NCI-H1930 (cell line): Measurements from ENCODE around the gene SMAD7.

Experiments used
- DNase-seq, 2 experiments: peaks; one replicate each; lab custom pipeline; 2025; lab: John Stamatoyannopoulos, UW

Gene SMAD7, protein sequence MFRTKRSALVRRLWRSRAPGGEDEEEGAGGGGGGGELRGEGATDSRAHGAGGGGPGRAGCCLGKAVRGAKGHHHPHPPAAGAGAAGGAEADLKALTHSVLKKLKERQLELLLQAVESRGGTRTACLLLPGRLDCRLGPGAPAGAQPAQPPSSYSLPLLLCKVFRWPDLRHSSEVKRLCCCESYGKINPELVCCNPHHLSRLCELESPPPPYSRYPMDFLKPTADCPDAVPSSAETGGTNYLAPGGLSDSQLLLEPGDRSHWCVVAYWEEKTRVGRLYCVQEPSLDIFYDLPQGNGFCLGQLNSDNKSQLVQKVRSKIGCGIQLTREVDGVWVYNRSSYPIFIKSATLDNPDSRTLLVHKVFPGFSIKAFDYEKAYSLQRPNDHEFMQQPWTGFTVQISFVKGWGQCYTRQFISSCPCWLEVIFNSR

DNA sequence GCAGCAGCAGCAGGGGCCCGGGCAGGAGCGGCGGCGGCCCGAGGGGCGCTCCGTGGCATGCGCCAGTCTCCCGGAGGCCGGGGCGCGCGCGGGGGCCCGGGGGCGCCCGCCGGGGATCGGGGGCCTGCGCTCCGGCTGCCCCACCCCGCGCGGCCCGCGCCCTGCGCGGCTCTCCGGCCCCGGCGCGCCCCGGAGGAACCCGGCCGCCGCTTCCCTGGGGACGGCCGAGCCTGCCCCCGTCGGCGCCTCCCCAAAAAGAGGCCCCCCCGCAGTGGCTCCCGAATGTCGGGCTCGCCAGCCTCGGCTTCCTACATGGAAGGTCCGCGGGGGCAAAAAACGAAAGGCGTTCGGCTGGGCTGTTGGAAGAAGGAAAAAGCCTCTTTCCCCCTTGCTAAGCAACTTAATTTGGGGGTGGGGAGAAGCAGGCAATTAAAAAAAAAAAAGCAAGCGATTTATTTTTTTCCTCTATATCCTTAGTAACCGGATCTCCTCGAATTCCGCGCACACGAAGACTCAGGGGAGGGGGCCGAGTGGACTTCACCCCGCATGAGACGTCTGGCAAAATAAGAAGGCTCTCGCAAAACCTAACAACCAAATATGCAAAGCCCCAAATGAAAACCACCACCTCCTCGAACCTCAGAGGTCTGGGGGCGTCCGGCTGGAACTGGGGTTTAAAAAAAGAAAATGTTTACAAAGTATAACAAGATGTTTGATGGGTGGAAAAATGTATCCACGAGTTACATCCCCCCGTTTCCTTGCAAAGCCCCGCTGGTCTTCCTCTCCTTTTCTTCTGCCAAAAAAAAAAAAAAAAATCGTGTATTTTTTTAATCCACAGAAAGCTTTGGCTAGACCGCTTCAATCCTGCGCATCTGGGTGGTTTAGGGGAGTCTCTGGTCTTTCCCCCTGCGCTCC lies at the start of gene SMAD7:
TSS of gene SMAD7 (minus strand) at position 430 of the 912 bp plus-strand sequence. CDS start 541 bp downstream, outside the sequence.
- DNase-seq, result no peak

GRCh38 chr18:48999569-48999968 lies 48.8 kb upstream of the SMAD7 start:
- DNase-seq, result no peak

DNA sequence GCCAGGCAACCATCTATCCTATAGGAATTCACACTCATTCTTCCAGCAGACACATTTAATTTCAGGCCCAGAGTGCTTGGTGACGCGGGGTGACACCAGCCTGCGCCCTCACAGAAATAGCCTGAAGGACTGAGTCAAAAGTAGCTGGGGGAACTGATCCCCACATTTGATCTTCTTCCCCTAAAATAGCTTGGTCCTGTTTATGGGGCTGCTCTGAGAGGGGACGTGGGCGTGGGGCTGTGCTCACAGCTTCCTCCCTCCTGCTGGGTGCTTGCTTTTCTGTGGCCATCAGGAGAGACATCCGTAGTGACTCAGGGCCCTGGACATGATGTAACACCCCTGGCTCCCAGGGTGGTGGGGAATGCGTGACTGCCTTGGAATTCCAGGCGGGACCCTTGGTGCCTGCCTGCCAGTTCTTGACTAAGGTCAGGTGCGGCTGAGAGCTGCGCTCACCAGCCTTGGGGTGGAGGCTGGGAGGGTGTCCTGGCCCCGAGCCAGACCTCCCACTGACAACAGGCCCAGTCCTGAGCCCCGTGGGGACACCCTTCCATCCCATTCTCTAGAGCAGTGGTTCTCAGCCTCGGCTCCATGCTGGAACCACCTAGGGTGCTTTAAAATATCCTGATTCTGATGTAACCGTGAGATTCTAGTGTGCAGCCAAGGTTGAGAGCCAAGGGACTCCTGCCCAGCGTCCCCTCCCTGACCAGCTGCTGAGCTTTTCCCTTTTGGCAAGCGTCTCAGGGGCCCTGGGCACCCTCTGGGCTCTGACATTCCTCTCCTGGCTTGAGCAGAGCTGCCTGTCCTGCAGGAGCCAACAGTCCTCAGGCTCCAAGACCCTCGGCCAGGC lies 47.4 kb upstream of the SMAD7 start:
- no peak for DNase-seq

DNA sequence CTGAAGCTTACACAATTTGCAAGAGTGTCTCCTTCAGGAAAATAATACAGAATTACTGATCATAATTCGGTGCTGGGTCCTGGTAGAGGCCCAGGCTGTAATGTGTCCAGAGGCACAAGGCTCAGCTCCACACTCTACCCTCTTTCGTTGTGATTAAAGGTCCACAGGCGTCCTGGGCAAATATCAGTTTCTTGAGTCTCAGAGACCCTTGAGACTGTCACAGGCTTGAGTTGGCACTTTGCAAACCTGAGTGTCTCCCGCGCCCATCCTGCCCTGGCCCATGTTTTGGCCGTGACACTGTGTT lies 46.9 kb upstream of the SMAD7 start:
- no peak for DNase-seq

DNA sequence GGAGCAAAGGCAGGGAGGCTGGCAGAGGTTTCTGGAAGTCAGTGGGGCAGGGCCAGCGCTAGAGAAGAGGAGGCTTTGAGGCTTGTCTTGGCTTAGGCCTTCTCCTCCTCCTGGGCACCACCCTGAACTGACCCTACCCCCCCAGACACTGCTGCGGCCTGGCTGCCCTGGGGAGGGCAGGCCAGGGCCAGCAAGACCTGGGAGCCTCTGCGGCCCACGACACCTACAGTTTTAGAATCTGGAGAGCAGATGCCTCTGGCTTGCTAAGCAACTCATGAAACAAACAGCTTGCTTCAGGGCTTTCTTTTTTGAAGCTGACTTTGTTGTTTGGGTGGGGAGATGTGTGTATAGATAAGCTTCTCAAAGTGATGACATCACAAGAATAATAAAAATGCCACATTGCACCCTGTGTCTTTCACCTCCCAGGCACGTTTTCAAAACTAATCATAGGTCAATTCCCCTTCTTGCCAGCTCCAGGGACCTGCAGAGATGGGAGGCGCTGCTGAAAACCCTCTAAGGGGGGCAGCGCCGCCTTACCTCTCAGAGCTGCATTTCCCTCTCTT lies 46.2 kb upstream of the SMAD7 start:
- DNase-seq, result no peak

DNA sequence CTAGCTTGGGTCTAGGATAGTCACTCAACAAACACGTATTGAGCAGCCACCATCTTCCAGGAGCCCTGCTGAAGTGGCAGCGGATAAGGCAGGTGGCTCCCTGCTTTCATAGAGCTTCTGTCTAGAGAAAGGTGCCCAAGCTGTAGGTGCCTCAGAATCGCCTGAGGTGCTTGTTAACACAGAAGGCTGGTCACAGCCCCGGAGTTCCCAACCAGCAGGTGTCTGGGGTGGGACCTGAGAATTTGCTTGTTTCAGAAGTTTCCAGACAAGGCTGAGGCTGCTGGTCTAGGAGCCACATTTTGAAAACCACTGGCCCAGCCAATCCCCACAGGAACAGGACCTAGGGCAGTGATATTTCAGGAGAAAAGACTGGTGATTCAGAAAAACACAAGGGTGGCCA lies 45.3 kb upstream of the SMAD7 start:
- DNase-seq, result no peak

DNA sequence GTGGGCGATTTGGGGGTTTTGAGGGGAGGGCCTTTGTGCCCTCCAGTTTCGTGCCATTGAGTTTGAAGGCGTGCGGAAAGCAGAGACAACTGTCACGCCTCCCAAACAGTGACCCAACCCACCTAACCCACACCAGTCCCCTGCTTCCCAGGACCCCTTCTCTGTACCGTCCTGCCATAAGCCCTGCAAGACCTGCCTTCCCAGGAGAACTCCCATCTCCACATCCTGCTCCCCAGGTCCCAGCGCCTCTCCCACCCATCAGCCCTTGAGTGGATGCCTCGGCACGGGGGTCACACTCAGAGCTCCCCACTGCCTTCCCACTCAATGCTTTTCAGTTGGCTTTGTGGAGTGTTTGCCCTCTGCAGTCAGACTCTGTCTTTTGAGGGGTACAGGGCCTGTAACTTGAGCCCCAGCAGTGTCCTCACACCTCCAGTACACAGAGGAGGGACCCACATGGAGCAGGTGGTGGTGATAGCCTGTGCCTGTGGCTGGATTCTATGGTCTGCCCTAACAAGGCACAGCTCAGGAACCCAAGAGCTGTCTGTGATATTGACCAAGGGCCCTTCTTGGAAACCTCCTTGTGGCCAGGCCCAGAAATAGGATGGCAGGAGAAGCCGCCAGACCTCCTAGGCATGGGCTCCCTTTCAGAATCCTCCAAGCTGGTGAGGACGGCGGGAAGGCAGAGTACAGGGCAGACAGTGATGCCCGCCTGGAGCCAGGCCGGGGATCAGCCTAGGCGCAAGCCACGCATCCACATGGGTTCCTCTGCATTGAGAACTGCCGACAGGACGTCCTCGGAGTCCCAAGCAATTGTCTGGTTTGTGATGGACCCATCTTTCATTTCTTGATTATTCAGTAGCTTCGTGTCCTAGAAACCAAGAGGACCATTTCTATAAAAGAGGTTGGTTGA lies 44.4 kb upstream of the SMAD7 start:
- DNase-seq, result no peak

- no peak for DNase-seq
These were observed 43.4 kb upstream of the SMAD7 start for GRCh38 chr18:48994044-48994651.

DNA sequence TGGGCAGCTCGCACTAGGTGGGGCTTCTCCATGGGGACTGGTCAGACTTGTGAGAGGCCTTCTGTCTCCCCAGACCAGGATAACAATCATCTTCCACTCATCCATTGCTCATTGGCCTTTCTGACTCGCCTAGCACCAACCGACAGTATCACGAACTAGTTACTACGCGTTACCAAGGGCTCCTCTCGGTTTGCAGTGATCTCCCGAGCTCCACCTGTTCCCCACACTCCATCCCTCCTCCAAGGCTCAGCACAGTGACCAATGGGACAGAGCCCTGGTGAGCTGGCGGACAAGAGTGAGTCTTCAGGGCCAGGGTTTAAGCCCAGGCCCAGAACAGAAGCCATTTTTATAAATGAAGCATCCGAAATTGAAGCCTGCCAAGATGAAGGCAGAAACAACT lies 42.8 kb upstream of the SMAD7 start:
- DNase-seq, result no peak

DNA sequence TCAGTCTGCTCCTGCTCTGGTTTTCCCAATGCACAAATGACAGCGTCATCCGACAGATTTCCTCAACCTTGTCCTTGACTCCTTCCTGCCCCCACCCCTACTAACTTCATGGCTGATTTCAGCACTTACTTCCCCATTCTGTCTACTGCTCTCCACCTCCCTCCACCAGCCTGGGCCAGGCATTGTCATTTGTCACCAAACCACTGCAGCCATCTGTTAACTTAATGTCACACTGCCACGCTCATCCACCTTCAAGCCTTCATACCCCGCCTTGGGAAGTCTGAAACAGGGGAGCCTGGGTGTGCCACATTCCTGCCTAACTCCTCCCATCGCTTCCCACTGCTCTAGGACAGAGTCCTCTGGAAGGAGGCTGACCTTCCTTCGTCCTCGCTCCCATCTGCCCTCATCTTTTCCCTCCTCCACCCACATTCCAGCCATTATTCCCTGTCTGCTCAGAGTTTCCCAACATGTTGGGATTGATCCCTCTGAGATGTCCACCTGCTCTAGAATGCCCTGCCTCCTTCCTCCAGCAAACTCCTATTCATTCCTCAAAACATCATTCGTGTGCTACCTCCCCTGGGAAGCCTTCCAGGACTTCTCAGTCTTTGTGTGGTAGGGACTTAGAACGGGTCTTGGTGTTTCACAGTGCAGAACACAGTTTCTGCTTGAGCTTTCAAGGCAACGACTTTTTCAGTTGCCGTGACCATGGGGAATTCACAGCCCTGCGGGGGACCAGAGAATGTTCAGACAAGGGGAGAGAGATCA lies 42.2 kb upstream of the SMAD7 start:
- DNase-seq, result no peak

- DNase-seq, result no peak
These were observed 41.4 kb upstream of the SMAD7 start for GRCh38 chr18:48992133-48992532.

- no peak for DNase-seq
These were observed 40.9 kb upstream of the SMAD7 start for GRCh38 chr18:48991676-48992075.

DNA sequence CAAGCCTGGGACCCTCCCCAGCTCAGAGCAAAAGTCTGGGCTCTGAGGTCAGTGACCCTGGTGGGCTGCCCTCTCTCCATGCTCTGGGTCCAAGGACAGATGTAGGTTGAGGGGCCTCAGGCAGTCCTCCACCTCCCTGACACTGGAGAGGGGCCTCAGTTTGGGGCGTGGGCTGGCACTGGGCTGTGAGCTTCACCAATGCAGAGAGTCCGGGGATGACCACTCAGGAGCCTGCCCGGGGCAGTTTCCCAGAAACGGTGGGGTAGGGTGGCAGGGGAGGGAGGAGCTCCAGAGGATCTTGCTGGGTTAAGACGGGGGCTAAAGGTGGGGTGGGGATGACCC lies 40.5 kb upstream of the SMAD7 start:
- DNase-seq, result no peak

DNA sequence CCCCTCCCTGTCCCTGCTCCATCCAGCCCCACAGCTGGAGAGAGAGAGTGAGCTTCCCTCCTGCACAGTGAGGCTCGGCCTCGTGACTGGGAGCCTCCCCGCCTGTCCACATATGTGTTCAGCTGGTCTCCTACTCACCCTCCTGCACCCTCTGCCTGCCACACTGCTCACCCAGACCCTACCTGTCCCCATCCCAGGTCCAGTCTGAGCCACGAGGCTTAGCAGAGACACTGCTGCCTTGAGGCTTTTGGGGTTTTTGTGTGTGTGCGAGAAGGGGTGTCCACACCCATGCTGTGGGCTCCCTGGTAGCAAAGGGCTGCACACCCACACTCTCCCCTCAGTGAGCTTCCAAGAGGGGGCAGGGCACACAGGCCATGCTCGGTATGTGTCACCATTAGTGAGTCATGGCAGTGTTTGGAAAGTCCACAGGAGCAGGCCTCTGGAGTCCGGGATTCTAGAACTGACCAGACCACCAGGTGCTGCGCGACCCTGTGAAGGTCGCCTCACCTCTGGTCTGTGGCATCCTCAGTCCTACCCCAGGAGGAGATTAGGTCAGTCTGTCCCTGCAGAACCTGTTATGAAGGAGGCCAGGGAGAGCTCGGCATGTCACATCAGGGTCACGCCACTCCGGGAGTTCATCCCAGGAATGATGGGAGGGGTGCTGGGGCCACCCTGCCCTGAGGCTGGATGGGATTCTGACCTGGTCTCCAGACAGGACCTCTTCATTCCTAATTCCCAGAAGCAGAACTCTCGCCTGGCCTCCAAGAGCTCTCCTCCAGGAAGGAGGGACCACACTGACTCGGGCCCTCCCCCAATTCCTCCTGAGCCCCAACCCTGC lies 39.9 kb upstream of the SMAD7 start:
- DNase-seq, result no peak

- no peak for DNase-seq
These were observed 38.8 kb upstream of the SMAD7 start for GRCh38 chr18:48989304-48990303.

DNA sequence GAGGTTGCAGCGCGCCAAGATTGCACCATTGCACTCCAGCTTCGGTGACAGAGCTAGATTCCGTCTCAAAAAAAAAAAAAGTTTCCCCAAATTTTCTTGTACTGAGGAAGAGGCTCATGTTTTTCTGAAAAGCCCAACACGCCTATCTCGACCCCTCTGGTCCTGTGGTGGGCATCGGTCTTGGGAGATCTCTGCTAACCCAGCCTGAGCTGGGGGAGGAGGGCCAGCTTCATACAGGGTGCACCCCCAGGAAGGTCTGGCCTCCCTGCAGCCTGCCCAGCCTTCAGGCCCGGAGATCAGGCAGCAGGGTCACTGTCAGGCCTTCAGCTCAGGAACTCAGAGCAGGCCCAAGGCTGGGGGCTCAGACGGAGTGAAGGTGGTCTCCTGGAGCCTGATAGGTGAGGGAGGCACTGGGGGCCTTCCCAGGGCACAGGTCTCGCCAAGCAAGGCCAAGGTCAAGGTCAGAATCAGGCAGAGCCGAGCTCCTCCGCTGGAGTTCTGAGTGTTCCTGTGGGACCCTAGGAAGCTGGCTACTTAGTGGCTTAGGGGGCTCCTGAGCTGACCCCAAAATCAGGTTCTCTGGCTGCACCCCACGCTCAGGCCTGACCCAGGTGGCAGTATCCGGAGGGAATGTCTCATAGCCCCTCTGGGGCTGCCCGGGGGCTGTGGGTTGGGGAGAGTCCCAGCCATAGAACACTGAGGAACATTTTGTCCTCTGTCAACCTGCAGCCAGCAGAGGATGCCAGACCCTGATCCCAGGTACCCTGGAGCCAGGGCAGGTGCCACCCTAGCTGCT lies 37.9 kb upstream of the SMAD7 start:
- no peak for DNase-seq

DNA sequence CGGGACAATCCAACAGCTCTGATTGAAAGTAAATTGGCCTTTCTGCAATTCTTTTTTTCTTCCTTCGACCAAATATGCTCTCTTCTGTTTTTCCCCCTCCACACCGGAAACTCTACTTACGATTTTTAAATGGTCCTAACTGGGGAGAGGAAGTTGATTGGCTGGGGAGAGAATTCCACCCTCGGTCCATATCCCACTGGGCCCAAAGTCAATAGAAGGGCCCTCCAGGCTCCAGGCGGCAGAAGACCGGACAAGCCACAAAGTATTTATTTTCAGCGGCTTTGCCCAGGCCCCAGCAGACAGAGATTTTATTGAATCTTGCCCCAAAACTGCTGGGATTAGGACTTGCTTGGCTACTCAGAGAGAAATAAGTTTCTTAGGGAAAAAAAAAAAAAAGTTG lies 37.1 kb upstream of the SMAD7 start:
- DNase-seq, result no peak
